Epidermal melanocyte (primary cell): ENCODE data around the gene AGPAT3.

ENCODE experiments used
- DNase-seq: peaks from one replicate; pipeline ENCODE4 v3.0.0; 2011; ENCODE audit warnings: low spot score; ENCODE audit not compliant: insufficient read length

AGPAT3 gene

GRCh38 chr21:43906585-43907370 lies 41.8 kb downstream of the AGPAT3 start:
- DNase-seq, result no peak

GRCh38 chr21:43907751-43908150 lies 42.7 kb downstream of the AGPAT3 start:
- DNase-seq, result no peak

DNA sequence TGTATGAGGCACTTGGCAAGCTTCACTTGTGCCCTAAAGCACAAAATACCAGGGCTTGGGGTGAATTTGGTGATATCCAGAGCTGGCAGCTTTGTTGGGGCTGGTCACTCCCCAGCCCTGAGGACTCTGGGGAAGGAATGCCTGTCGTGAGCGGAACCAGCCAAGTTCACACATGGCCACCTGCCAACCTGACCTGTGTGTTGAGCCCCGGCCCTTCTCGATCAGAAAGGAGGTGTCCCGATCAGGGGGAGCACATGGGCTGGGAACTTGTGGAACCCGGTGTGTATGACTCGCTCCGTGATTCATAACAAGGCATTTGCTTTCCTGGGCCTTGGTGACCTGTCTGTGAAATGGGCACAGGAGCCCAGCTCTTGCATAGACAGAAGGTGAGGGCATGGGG lies 43.1 kb downstream of the AGPAT3 start:
- DNase-seq, result no peak

GRCh38 chr21:43909741-43910400 lies 44.8 kb downstream of the AGPAT3 start:
- DNase-seq, result no peak

DNA sequence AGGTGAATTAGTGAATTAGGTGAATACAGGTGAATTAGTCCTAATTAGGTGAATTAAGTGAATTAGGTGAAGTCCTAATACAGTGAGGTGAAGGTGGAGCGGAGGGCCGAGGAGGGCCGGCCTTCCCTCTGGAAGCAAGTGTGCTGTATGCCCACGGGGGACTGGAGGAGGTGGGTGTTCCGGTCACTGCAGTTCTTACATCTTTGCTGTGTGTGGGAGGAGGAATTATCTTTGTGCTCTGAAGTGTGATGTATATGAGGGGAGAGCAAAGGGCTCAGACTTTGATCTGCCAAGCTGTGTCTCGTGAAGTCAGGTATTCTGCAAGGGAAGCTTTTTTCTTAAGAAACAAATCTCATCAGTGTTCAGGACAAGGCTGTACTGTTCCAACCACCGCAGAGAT lies 45.4 kb downstream of the AGPAT3 start:
- no peak for DNase-seq

DNA sequence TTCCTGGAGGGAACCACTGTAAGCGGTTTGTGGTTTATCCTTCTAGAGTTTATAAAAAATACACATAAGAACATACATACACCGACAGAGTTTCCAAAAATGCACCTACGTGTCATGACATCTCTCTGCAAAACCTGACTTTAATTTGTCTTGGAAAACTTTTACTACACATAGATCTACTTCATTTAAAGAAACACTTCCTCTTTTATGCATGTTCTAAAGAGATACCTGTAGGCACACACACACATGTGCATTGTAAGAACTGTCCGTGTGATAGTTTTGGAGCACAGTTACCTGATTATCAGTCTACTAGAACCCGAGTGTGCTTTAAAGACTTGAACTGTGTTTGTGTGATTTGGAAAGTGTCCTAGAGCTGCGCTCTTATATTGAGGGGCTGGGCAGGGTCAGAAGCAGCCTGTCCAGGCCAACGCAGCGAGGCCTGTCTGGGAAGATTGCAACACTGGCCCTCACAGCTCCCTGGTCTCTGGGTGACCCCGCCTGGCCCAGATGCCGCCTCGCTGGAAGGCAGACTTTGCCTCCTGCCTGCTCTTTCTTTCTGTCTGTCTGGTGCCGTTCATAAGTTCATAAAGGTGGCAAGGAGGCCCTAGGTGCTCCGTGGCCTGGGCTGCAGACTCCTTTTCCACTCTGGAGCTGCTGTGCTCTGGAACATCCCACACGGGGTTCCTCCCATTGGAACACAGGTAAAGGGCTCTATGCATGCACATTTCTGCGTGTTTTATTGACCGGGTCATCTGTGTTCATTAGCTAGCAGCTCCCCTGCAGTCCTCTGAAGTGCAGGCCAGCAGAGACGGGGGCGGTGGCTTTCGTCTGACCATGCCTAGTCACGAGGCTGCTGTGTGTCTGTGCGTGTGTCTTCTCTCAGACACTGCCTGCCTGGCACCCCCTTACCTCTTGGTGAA lies 46.3 kb downstream of the AGPAT3 start:
- DNase-seq, result no peak

DNA sequence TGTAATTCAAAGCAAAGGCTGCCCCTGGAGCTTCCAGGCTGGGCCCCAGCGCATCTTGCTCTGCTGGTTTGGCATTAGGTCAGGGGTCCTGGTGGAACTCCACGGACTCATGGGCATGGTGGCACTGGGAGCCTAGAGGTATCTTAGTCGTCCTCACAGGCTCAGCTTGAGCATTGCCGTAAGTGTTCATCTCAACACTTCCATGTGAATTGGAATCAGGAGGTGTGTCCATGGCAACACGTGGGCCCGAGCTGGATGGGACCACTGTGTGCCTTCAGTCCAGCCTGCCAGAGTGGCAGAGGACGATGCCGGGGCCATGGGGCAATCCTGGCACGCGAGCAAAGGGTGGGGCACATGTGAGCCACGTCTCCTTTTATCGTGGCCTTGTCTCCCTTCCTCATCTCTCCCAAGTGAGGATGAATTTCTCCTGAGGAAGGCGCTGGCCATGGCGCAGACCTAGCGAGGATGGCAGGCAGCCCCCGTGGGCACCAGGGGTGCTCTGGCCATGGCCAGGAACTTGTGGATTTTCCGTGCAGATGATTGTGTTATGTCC lies 47.0 kb downstream of the AGPAT3 start:
- DNase-seq, result no peak

DNA sequence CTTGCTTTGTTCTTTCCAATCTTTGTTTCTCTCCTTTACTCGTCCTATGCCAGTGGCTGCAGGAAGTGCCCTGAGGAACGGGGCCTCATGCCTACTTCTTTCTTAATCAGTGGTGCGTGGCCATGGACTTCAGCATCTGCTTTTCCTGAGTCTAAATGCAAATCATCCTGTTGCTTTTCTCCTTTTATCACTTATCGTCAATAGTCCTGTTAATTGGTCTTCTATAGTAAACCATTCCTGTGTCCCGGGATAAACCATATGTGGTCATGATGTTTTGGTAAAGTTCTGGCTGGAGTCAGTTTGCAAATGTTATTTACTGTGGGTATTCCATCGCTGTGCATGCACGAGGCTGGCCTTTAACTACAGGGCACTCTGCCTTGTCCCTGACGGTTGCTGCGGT lies 47.5 kb downstream of the AGPAT3 start:
- no peak for DNase-seq

GRCh38 chr21:43912910-43913309 lies 47.9 kb downstream of the AGPAT3 start:
- DNase-seq, result no peak

DNA sequence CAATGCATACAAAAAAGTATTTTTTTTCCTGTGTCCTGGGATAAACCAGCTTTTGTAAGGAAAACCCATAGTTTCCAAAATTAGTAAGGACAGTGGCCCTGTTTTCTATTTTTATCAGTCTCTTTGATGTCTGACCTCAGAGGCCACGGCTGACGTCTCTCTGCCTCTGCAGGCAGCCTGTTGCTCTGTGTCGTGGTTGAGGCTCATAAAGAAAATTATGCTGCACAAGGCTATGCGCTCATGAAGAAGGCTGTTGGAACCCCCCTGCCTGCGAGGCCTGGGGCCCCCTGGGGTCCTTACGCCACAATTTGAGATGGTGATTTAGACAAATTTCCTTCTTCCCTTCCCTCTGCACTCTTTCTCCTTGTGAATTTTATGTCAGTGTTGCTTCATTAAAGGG lies 48.9 kb downstream of the AGPAT3 start:
- DNase-seq, result no peak

DNA sequence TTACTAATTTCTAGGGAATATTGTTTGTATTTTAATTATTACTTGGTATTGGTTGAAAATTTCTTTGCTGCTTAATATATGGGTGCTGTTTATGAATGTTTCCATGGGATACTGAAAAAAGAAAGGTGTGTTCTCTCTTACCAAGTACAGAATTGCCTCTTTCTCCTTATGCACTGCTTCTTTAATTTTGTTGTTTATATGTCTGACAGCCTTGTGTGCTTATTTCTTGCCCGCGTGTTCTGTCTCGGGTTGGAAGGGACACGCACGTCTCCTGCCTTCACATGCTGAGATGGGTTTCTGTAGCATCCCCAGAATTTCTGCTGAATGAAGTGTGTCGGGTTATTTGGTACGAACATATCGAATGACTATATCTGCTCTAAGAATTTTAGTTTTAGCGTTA lies 51.1 kb downstream of the AGPAT3 start:
- no peak for DNase-seq

DNA sequence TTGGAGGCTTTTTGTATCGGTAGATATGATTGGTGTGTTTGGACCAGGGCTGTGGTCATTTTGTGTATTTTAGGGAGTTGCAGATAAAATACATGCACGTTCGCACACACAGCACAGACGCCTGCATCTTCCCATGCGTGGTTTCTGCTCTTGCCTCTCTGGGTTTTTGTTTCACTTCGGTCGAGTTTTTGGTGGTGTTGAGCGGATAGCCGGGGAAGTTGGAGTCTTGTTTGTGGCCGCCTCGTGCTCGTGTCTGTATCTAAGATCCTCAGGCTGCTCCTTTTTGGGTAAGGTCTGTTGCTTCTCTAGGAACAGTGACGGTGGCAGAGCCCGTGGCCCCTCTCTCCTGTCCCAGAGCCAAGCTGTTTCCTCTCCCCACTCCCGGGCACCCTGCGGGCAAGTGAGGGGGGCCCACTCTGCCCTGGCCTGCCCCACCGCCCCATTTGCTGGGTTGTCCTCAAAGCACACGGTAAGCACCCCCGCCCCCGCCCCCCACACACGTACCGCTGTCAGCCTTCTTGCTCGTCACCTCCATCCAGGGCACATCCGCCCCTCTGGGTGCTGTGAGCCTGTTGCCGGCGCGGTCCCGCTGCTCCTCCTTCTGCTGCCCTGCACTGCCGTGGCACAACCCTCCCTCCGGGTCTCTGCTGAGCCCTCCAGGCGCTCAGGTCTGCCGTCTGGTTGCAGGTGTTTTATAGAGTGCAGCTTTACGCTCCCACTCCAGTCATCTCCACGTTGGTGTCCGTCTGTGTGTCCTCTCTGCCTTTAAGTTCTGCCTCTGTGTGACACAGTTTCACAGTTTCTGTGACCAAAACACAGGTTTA lies 51.9 kb downstream of the AGPAT3 start:
- DNase-seq, result no peak

DNA sequence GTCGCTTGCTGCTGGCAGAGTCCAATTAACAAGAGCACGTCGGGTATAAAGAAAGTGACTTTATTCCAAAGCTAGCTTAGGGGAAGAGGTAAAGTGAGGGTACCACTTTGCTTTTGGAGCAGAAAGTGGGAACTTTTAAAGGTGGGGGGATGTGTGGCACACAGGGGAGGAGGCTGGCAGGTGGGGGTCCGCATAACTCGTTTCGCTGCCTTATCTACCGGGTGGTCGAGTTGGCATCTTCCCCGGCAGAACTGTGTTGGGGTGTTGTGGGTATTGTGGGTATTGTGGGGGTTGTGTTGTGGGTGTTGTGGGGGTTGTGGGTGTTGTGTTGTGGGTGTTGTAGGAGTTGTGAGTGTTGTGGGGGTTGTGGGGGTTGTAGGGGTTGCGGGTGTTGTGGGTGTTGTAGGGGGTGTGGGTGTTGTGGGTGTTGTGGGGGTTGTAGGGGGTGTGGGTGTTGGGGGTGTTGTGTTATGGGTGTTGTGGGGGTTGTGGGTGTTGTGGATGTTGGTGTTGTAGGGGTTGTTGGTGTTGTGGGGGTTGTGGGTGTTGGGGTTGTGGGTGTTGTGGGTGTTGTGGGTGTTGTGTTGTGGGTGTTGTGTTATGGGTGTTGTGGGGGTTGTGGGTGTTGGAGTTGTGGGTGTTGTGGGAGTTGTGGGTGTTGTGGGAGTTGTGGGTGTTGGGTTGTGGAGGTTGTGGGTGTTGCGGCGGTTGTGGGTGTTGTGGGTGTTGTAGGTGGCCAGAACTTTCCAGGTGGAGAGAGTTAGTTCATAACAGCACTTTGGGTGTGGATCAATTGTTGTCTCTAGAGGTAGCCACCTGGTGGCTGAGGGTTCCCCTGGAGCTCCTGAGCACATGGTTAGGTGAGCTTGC lies 52.7 kb downstream of the AGPAT3 start:
- DNase-seq, result no peak

- no peak for DNase-seq
Observed at GRCh38 chr21:43918385-43918947, 53.4 kb downstream of the AGPAT3 start.

DNA sequence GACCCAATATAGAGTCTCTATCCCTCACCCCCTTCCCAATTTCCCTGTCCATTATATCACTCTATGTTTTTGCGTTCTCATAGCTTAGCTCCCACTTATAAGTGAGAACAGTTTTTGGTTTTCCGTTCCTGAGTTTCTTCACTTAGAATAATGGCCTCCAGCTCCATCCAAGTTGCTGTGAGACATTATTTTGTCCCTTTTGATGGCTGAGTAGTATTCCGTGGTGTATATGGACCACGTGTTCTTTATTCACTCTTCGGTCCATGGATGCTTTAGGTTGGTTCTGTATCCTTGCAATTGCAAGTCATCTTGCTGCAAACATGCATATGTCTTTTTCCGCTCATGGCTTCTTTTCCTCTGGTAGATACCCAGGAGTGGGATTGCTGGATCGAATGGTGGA lies 54.3 kb downstream of the AGPAT3 start:
- DNase-seq, result no peak

DNA sequence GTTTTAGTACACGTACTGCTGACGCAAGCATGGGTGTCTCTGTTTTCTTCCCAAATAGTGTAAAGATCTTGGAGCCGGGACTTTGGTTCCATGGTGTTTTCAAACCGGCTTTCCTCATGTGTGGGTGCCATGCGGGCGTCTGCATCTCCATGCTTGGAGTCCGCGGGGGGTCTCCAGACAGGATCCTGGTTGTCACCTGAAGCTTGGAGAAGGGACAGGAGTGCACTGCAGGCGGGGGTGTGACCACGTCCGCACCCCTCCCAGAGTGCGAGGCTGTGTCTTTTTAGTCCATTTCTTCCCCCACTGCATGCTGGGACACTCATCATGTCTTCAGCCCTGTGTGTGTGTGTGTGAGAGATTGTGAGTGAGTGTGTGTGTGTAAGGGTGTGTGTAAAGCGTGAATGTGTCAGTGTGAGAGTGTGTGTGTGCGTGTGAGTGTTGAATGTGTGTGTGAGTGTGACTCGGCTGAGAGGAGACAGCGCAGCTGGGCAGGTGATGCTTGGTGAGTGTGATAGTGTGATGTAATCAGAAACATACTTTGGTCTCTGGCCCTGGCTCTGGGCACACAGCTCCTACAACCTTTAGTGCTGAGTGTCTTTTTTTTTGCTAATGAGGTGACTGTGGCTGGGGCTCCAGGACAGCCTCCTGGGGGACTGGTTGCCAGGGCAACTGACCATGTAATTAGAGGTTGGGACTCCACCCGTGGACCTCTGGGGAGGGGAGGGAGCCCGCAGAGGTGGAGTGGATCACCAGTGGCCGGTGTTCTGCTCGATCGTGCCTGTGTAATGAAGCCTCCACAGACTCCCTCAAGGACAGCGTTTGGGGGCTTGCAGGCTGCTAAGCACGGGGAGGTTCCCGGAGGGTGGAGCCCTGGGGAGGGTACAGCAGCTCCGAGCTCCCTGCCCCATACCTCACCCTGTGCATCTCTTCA lies 55.1 kb downstream of the AGPAT3 start:
- no peak for DNase-seq

DNA sequence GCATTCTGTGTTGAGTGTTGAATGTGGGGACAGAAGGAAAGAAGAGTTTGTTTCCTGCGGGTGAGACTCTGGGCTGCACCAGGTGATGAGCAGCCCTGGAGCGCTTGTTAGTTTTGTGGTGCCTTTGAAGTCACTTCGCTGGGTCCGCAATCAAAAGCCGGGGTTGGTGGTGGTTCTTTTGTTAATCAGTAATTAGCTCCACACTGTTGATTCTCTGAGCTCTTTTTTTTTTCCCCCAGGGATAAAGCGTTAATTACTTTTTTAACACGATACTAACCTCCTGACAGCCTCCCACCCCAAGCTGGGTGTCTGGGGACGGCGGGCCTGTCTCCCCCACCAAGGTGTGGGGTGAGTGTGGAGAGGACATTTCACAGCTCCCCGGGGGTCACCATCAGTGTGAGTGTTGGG lies 56.6 kb downstream of the AGPAT3 start:
- DNase-seq, result no peak
